H9 (cell line): ENCODE measurements around the gene ACOXL. TPM values are rescaled to one million over a fixed set of nuclear protein-coding genes. Genes with fewer than 3 reads are reported as not detected.

Source experiments
- DNase-seq: peaks from one replicate; pipeline ENCODE4 v3.0.0-alpha.2; 2017
- H2AFZ ChIP-seq: one replicate; pipeline ENCODE4 v1.6.1; 2013; ENCODE audit warnings: mild to moderate bottlenecking, low read length, control low read depth, moderate library complexity
- H2AK5ac ChIP-seq: 2 replicates; pipeline ENCODE4 v1.6.1; 2013; ENCODE audit warnings: low read length, control low read depth, mixed read lengths; ENCODE audit not compliant: insufficient read length
- H2BK120ac ChIP-seq: one replicate; pipeline ENCODE4 v1.6.1; 2013; ENCODE audit warnings: low read depth, mild to moderate bottlenecking, low read length, control low read depth, inconsistent platforms; ENCODE audit not compliant: poor library complexity, severe bottlenecking
- H2BK12ac ChIP-seq: 2 replicates; pipeline ENCODE4 v1.6.1; 2013; ENCODE audit warnings: low read length, control low read depth, mixed read lengths, low read depth; ENCODE audit not compliant: insufficient read length
- H2BK15ac ChIP-seq: 2 replicates; pipeline ENCODE4 v1.6.1; 2013; ENCODE audit warnings: low read depth, low read length, control low read depth
- H2BK20ac ChIP-seq: one replicate; pipeline ENCODE4 v1.6.1; 2013; ENCODE audit warnings: low read depth, mild to moderate bottlenecking, low read length, control low read depth, inconsistent platforms; ENCODE audit not compliant: poor library complexity, severe bottlenecking
- H2BK5ac ChIP-seq: 2 replicates; pipeline ENCODE4 v1.6.1; 2013; ENCODE audit warnings: low read length, control low read depth, mixed read lengths; ENCODE audit not compliant: insufficient read length
- H3K14ac ChIP-seq: 2 replicates; pipeline ENCODE4 v1.6.1; 2013; ENCODE audit warnings: low read length, control low read depth; ENCODE audit not compliant: insufficient read depth
- H3K18ac ChIP-seq: 2 replicates; pipeline ENCODE4 v1.6.1; 2013; ENCODE audit warnings: low read depth, mild to moderate bottlenecking, mixed read lengths, low read length, control low read depth; ENCODE audit not compliant: insufficient read length
- H3K23ac ChIP-seq: 2 replicates; pipeline ENCODE4 v1.6.1; 2013; ENCODE audit warnings: low read length, control low read depth, mixed read lengths, low read depth; ENCODE audit not compliant: insufficient read length
- H3K23me2 ChIP-seq: 2 replicates; pipeline ENCODE4 v1.6.1; 2013; ENCODE audit warnings: low read depth, mild to moderate bottlenecking, mixed read lengths, low read length, control low read depth; ENCODE audit not compliant: insufficient read length, poor library complexity, severe bottlenecking
- H3K27ac ChIP-seq: 2 replicates; pipeline ENCODE4 v1.5.1; 2013; ENCODE audit warnings: low read length, control low read depth, mixed read lengths, low read depth; ENCODE audit not compliant: insufficient read length
- H3K27me3 ChIP-seq: 2 replicates; pipeline ENCODE4 v1.6.1; 2013; ENCODE audit warnings: low read length, control low read depth, inconsistent platforms; ENCODE audit not compliant: insufficient read depth
- H3K4ac ChIP-seq: 2 replicates; pipeline ENCODE4 v1.6.1; 2013; ENCODE audit warnings: low read depth, mild to moderate bottlenecking, control low read depth, inconsistent platforms, low read length, moderate library complexity
- H3K4me1 ChIP-seq: 2 replicates; pipeline ENCODE4 v1.6.1; 2013; ENCODE audit warnings: low read length, control low read depth, inconsistent platforms; ENCODE audit not compliant: insufficient read depth
- H3K4me2 ChIP-seq: 2 replicates; pipeline ENCODE4 v1.6.1; 2013; ENCODE audit warnings: low read length, control low read depth, mixed read lengths; ENCODE audit not compliant: insufficient read length, insufficient read depth
- H3K56ac ChIP-seq: 2 replicates; pipeline ENCODE4 v1.6.1; 2013; ENCODE audit warnings: low read depth, mild to moderate bottlenecking, mixed read lengths, low read length, control low read depth; ENCODE audit not compliant: insufficient read length
- H3K79me1 ChIP-seq: 2 replicates; pipeline ENCODE4 v1.6.1; 2013; ENCODE audit warnings: low read depth, mild to moderate bottlenecking, moderate library complexity, low read length, control low read depth, inconsistent platforms; ENCODE audit not compliant: insufficient read depth, poor library complexity, severe bottlenecking
- H3K79me2 ChIP-seq: 2 replicates; pipeline ENCODE4 v1.6.1; 2013; ENCODE audit warnings: low read length, control low read depth, inconsistent platforms; ENCODE audit not compliant: insufficient read depth
- H3K9ac ChIP-seq: 2 replicates; pipeline ENCODE4 v1.6.1; 2013; ENCODE audit warnings: low read length, control low read depth, mixed read lengths; ENCODE audit not compliant: insufficient read length; ENCODE audit errors: extremely low read depth
- H3K9me3 ChIP-seq: one replicate; pipeline ENCODE4 v1.6.1; 2013; ENCODE audit warnings: low read depth, low read length, inconsistent platforms; ENCODE audit not compliant: control insufficient read depth
- H3T11ph ChIP-seq: one replicate; pipeline ENCODE4 v1.6.1; 2013; ENCODE audit warnings: mild to moderate bottlenecking, low read length, control low read depth, inconsistent platforms
- H4K20me1 ChIP-seq: one replicate; pipeline ENCODE4 v1.6.1; 2013; ENCODE audit not compliant: control insufficient read depth, insufficient read length, insufficient read depth
- H4K5ac ChIP-seq: 2 replicates; pipeline ENCODE4 v1.6.1; 2013; ENCODE audit warnings: low read depth, mild to moderate bottlenecking, mixed read lengths, low read length, control low read depth; ENCODE audit not compliant: insufficient read length
- H4K8ac ChIP-seq: replicated peaks from 2 replicates; pipeline ENCODE4 v1.6.1; 2013; ENCODE audit warnings: low read length, control low read depth, mixed read lengths, low read depth; ENCODE audit not compliant: insufficient read length
- H4K91ac ChIP-seq: 2 replicates; pipeline ENCODE4 v1.6.1; 2013; ENCODE audit warnings: low read depth, mild to moderate bottlenecking, moderate library complexity, mixed read lengths, low read length, control low read depth; ENCODE audit not compliant: insufficient read length
- H3K27ac Mint-ChIP-seq, 3 experiments: 2 replicates in 2 of 3; 3 replicates in 1 of 3; pipeline ENCODE4 v1.8.0; 2020 to 2021; ENCODE audit warnings: mixed read lengths in 3 of 3, mild to moderate bottlenecking in 1 of 3, moderate library complexity in 1 of 3
- H3K27me3 Mint-ChIP-seq: 2 replicates; pipeline ENCODE4 v1.8.0; 2021; ENCODE audit warnings: low read depth, mild to moderate bottlenecking, moderate library complexity, mixed read lengths
- H3K36me3 Mint-ChIP-seq, 3 experiments: 2 replicates in 2 of 3; 3 replicates in 1 of 3; pipeline ENCODE4 v1.8.0; 2020 to 2021; ENCODE audit warnings: low read depth in 3 of 3, mixed read lengths in 3 of 3; ENCODE audit not compliant: insufficient read depth in 1 of 3
- H3K4me1 Mint-ChIP-seq, 2 experiments: 2 replicates each; pipeline ENCODE4 v1.8.0; 2020; ENCODE audit warnings: mixed read lengths in 2 of 2
- H3K4me3 Mint-ChIP-seq, 2 experiments: 2 replicates in 1 of 2; 3 replicates in 1 of 2; pipeline ENCODE4 v1.8.0; 2020 to 2021; ENCODE audit warnings: mild to moderate bottlenecking in 2 of 2, mixed read lengths in 2 of 2, moderate library complexity in 1 of 2
- H3K9me3 Mint-ChIP-seq, 2 experiments: 2 replicates in 1 of 2; 3 replicates in 1 of 2; pipeline ENCODE4 v1.8.0; 2020; ENCODE audit warnings: mild to moderate bottlenecking in 2 of 2, mixed read lengths in 2 of 2, moderate library complexity in 1 of 2
- CTCF ChIP-seq: fragments of 200-600 bp; sonication (generic); conservative IDR thresholded peaks from 3 replicates; pipeline ENCODE4 v1.8.0; 2021; ENCODE audit warnings: antibody characterized with exemption, mild to moderate bottlenecking
- WGBS: extraction: QIAGEN DNeasy Blood & Tissue Kit; methylation state at CpG from one replicate; pipeline ENCODE4 v1.1.7; 2013; ENCODE audit warnings: missing lambda C conversion rate, low lambda C conversion rate, mixed read lengths; ENCODE audit not compliant: insufficient read length; ENCODE audit errors: extremely low coverage; 5-methylcytosine and 5-hydroxymethylcytosine counted together
- total RNA-seq: library from RNA; stranded (reverse); gene quantifications from 2 replicates; pipeline ENCODE4 v1.2.1, GENCODE V29; 2021

Gene ACOXL
- total RNA-seq, 1 experiment from 2014 or later = 37.6 TPM

DNA sequence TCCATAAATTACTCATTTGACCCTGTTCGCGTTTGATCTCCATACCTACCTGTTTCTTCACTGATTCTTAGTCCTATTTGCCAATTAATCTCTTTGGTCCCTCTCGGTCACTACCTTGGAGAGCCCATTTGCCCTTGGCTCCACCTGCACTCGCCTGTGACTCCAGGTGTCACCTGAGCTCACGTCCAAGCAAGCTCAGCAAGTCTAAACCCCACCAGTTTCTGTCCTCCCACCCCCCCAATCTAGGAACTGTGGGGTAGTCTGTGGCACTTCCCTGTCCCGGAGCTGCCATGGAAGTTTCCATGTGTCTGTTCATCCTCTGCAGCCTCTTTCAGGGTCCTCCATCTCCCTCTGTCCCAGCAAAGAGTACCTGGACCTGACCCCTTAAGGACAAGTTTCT is 320.2 kb downstream of the ACOXL start:
- Histone ChIP-seq H4K8ac (no peak overlapping the region), H2BK12ac (no peak overlapping the region), H3K18ac (no peak overlapping the region), H3K23me2 (no peaks in the 10 kb centered on the region), H3K27ac (no peak overlapping the region), H3K27me3 (no peaks in the 10 kb centered on the region), H2BK20ac (no peak overlapping the region), H2BK120ac (no peak overlapping the region), H4K91ac (no peak overlapping the region), H3K14ac (no peak overlapping the region), H2AFZ (no peak overlapping the region), H3K23ac (no peak overlapping the region), H2BK5ac (no peak overlapping the region), H3K9ac (no peak overlapping the region), H4K20me1 (no peaks in the 10 kb centered on the region), H4K5ac (no peak overlapping the region), H3T11ph (no peak overlapping the region), H3K79me1 (no peaks in the 10 kb centered on the region), H3K4me2 (no peak overlapping the region), H3K56ac (no peak overlapping the region), H3K79me2 (no peaks in the 10 kb centered on the region), H3K4me1 (no peaks in the 10 kb centered on the region), H2AK5ac (no peak overlapping the region), H2BK15ac (no peak overlapping the region), H3K4ac (no peak overlapping the region), H3K9me3 (no peaks in the 10 kb centered on the region)
- H3K27ac Mint-ChIP-seq = peak overlapping the region in 1 of 3 experiments; percentile 49; a peak in 1 of 7 replicates
- H3K36me3 Mint-ChIP-seq = peaks cover 0 to 5% (median 4%) of the 10 kb centered on the region in 3 experiments; a peak in 3 of 7 replicates
- H3K4me1 Mint-ChIP-seq = no peaks in the 10 kb centered on the region
- no peaks in the 10 kb centered on the region; the same call in 1 of the 2 replicates for H3K27me3 Mint-ChIP-seq
- DNase-seq = no peak
- no peak for TF ChIP-seq CTCF
- H3K9me3 Mint-ChIP-seq = no peaks in the 10 kb centered on the region
- WGBS = no CpG with 5 or more reads among the region's 6 CpGs
- H3K4me3 Mint-ChIP-seq = no peak overlapping the region
